B cell (primary cell): Measurements from ENCODE around the gene DNAL1. TPM values are rescaled to one million over a fixed set of nuclear protein-coding genes. Genes with fewer than 3 reads are reported as not detected.

Experiments
- ATAC-seq: fragments of 200-7000 bp; cut with Tn5 transposase; one replicate; pipeline ENCODE4 v1.10.0; 2021; ENCODE audit warnings: low read depth, mild to moderate bottlenecking, moderate number of reproducible peaks, moderate library complexity
- CTCF ChIA-PET: fragments of 350-600 bp; sonication (Branson Sonifier 250); formaldehyde crosslinking; loops from one replicate; lab custom pipeline; 2021; ENCODE audit warnings: antibody characterized with exemption, inconsistent platforms; lab: Charles Lee
- POLR2A ChIA-PET: fragments of 350-600 bp; sonication (Branson Sonifier 250); formaldehyde crosslinking; loops from one replicate; lab custom pipeline; 2021; ENCODE audit warnings: antibody characterized with exemption; lab: Charles Lee
- DNase-seq: peaks from one replicate; pipeline ENCODE4 v3.0.0; 2013
- H2AFZ ChIP-seq: 2 replicates; pipeline ENCODE4 v1.6.1; 2012; ENCODE audit warnings: mild to moderate bottlenecking, low read depth, low read length; ENCODE audit not compliant: insufficient read depth, poor library complexity, severe bottlenecking
- H3K27ac ChIP-seq, 2 donors: 1 replicate in 1 of 2; 2 replicates in 1 of 2; pipeline ENCODE4 v1.5.1; 2012 to 2013; ENCODE audit warnings: low read length in 2 of 2, mild to moderate bottlenecking in 2 of 2, moderate library complexity in 1 of 2
- H3K27me3 ChIP-seq, 4 experiments: fragments of 200-600 bp in 1 of 4; sonication (generic) in 1 of 4; replicated peaks in 1 of 4; 1 replicate in 2 of 4; 2 replicates in 2 of 4; pipeline versions ENCODE4 v1.6.1 to v1.7.0; 2013 to 2016; ENCODE audit warnings: low read length in 3 of 4, mild to moderate bottlenecking in 2 of 4, mixed read lengths in 1 of 4, moderate library complexity in 1 of 4; ENCODE audit not compliant: insufficient read depth in 4 of 4, control insufficient read depth in 3 of 4; ENCODE audit errors: control extremely low read depth in 1 of 4
- H3K36me3 ChIP-seq, 2 experiments: replicated peaks in 1 of 2; 1 replicate in 1 of 2; 2 replicates in 1 of 2; pipeline versions ENCODE4 v1.6.1 to v1.7.1; 2013; ENCODE audit warnings: low read length in 1 of 2; ENCODE audit not compliant: insufficient read depth in 2 of 2, control insufficient read depth in 1 of 2; ENCODE audit errors: control extremely low read depth in 1 of 2, extremely low read depth in 1 of 2
- H3K4me1 ChIP-seq, 2 donors: fragments of 200-600 bp in 1 of 2; sonication (generic) in 1 of 2; 1 replicate in 1 of 2; 2 replicates in 1 of 2; pipeline versions ENCODE4 v1.5.1 to v1.6.1; 2013 to 2017; ENCODE audit warnings: low read length in 2 of 2; ENCODE audit not compliant: control insufficient read depth in 2 of 2, insufficient read depth in 2 of 2
- H3K4me2 ChIP-seq: replicated peaks from 2 replicates; pipeline ENCODE3; 2012; ENCODE audit warnings: mild to moderate bottlenecking, low read depth, low read length; ENCODE audit not compliant: poor library complexity, severe bottlenecking
- H3K4me3 ChIP-seq, 5 experiments: fragments of 200-600 bp in 1 of 5; sonication (generic) in 1 of 5; 1 replicate in 3 of 5; 2 replicates in 2 of 5; pipeline versions ENCODE4 v1.5.1 to v1.7.0; 2011 to 2016; ENCODE audit warnings: low read length in 4 of 5, mild to moderate bottlenecking in 4 of 5, low read depth in 2 of 5, control low read depth in 1 of 5, moderate library complexity in 1 of 5; ENCODE audit not compliant: insufficient read depth in 1 of 5; ENCODE audit errors: control extremely low read depth in 1 of 5, extremely low read depth in 1 of 5
- H3K79me2 ChIP-seq: fragments of 200-600 bp; sonication (generic); one replicate; pipeline ENCODE4 v1.6.0; 2016; ENCODE audit warnings: low read length; ENCODE audit not compliant: control insufficient read depth, insufficient read depth
- H3K9ac ChIP-seq: fragments of 200-600 bp; sonication (generic); 2 replicates; pipeline ENCODE4 v1.6.1; 2017; ENCODE audit warnings: mild to moderate bottlenecking, low read length, moderate library complexity
- H3K9me3 ChIP-seq, 3 donors: one replicate each; pipeline versions ENCODE4 v1.6.1 to v1.7.1; 2013; ENCODE audit warnings: low read length in 2 of 3; ENCODE audit not compliant: control insufficient read depth in 2 of 3, insufficient read depth in 1 of 3; ENCODE audit errors: control extremely low read depth in 1 of 3
- H4K20me1 ChIP-seq: 2 replicates; pipeline ENCODE4 v1.6.0; 2012; ENCODE audit warnings: mild to moderate bottlenecking, low read length; ENCODE audit not compliant: insufficient read depth, control insufficient read depth, poor library complexity, severe bottlenecking
- H3K27ac Mint-ChIP-seq: one replicate; pipeline ENCODE4 v1.8.0; 2021; ENCODE audit warnings: mixed read lengths
- H3K27me3 Mint-ChIP-seq: one replicate; pipeline ENCODE4 v1.8.0; 2021; ENCODE audit warnings: mixed read lengths
- H3K4me1 Mint-ChIP-seq: one replicate; pipeline ENCODE4 v1.8.0; 2021; ENCODE audit warnings: mixed read lengths
- H3K4me3 Mint-ChIP-seq: one replicate; pipeline ENCODE4 v1.8.0; 2021; ENCODE audit warnings: mixed read lengths
- H3K9me3 Mint-ChIP-seq: one replicate; pipeline ENCODE4 v1.8.0; 2022; ENCODE audit warnings: mixed read lengths; ENCODE audit not compliant: insufficient read depth
- CTCF ChIP-seq: fragments of 200-600 bp; IDR thresholded peaks from one replicate; pipeline ENCODE4 v1.8.0; 2022; ENCODE audit warnings: antibody characterized with exemption, mild to moderate bottlenecking
- EZH2 ChIP-seq: IDR thresholded peaks from 2 replicates; pipeline ENCODE4 v1.6.1; 2012; ENCODE audit warnings: borderline replicate concordance, low read depth, mild to moderate bottlenecking, moderate library complexity, low read length; ENCODE audit not compliant: insufficient read depth, poor library complexity, severe bottlenecking
- WGBS: methylation state at CpG from one replicate; pipeline ENCODE4 v1.1.5; 2013; ENCODE audit warnings: missing lambda C conversion rate; ENCODE audit not compliant: insufficient coverage; 5-methylcytosine and 5-hydroxymethylcytosine counted together
- intact Hi-C: fragments of 100-400 bp; cut with micrococcal nuclease; formaldehyde crosslinking; loops from one replicate; pipeline ENCODE4 v1.10.0; 2022
- polyA plus RNA-seq: library from polyadenylated mRNA; depleted of rRNA; stranded (reverse); fragments of >200 nt; gene quantifications from 2 replicates; pipeline ENCODE4 v1.2.3, GENCODE V29; 2012
- total RNA-seq, 2 donors: library from RNA; stranded (reverse); fragments of 120-200 nt in 1 of 2; gene quantifications; 1 replicate in 1 of 2; 2 replicates in 1 of 2; pipeline versions ENCODE4 v1.2.3 to v1.2.4, GENCODE V29; 2013 to 2022

The DNAL1 gene
- total and polyA plus RNA-seq, 2 donors (not counting 1 experiment from before 2014, with no cell fraction given) = 2.0 to 10.7 TPM

DNA sequence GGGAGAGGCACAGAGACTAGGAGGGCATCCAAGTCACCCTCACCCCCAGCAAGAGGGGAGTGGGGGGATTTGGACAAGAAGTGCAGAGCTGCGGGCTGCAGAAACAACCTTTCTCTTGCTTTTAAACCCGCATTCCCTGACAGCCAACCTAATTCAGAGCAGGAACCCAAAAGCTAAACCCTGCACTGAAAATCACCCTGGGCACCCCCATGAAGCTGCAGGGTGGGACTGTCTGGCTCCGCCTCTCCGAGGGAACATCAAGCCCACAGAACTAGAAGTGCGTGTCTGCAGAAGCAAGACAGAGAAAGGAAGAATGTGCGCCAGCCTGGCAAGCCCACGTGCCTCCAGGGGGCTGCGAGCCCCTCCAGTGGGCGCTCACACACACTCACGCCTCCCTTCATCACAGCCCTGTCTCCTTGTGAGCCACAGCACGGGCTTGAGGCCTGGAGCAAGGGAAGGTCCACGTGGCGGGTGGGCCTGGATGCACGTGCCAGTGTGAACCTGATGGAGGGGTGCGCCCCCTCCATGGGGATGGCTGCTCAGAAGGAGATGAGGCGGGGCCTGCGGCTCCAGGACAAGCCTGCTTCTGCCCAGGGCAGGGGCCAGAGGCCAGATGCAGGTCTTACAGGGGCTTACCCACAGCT, 97.2 kb downstream of the DNAL1 start:
- H3K9me3 Mint-ChIP-seq = no peaks in the 10 kb centered on the region
- Histone ChIP-seq H3K27ac (peak overlapping the region; percentile 61 to 81), H3K79me2 (peaks cover 100% of the 10 kb centered on the region), H4K20me1 (peaks cover 100% of the 10 kb centered on the region), H3K9ac (peak overlapping the region; percentile 55), H3K27me3 (no peaks in the 10 kb centered on the region), H3K9me3 (no peaks in the 10 kb centered on the region), H3K4me1 (peaks cover 69 to 77% of the 10 kb centered on the region in 2 donors), H3K36me3 (peaks cover 0 to 43% of the 10 kb centered on the region in 2 experiments), H3K4me2 (peak overlapping the region; percentile 76), H2AFZ (peak overlapping the region; percentile 14), H3K4me3 (peak overlapping the region; percentile 10 to 55 (median 43))
- ATAC-seq = peak; percentile 23
- intact Hi-C loops = no loop called here
- H3K27ac Mint-ChIP-seq = peak overlapping the region; percentile 99
- ChIA-PET CTCF (interaction anchor here (0.6 to 17.2 kb wide), 10 partner anchors 11 to 144 kb away, joined by 3 to 184 read pairs (median 8); partner anchors contain the start of gene ZNF410), POLR2A (interaction anchor here (0.6 to 1.7 kb wide), 5 partner anchors 16 to 45 kb away, joined by 3 to 9 read pairs (median 4); a partner anchor contains a TSS)
- TF ChIP-seq CTCF (no peak), EZH2 (no peak)
- H3K4me3 Mint-ChIP-seq = peak overlapping the region; percentile 94
- DNase-seq = no peak
- WGBS = 22% methylated on average over 9 of the region's 17 CpGs
- H3K4me1 Mint-ChIP-seq = peaks cover 79% of the 10 kb centered on the region
- no peaks in the 10 kb centered on the region for H3K27me3 Mint-ChIP-seq
